Breast epithelium (tissue), 4 donors: Measurements from ENCODE around the gene ADGRG1. TPM values are rescaled to one million over a fixed set of nuclear protein-coding genes. Genes with fewer than 3 reads are reported as not detected.

ENCODE experiments used
- DNase-seq, 2 donors: peaks; one replicate each; pipeline ENCODE4 v3.0.0-alpha.2; 2019; ENCODE audit warnings: low spot score in 2 of 2
- H3K27ac ChIP-seq, 2 donors: fragments of 200-600 bp; sonication (generic) in 1 of 2; one replicate each; pipeline ENCODE4 v1.5.1; 2016 to 2019; ENCODE audit warnings: mild to moderate bottlenecking in 1 of 2
- H3K27me3 ChIP-seq, 2 donors: fragments of 200-600 bp; sonication (generic) in 1 of 2; one replicate each; pipeline versions ENCODE4 v1.5.1 to v1.6.0; 2017 to 2019; ENCODE audit warnings: control low read depth in 1 of 2, mild to moderate bottlenecking in 1 of 2
- H3K36me3 ChIP-seq: fragments of 200-600 bp; one replicate; pipeline ENCODE4 v1.5.1; 2019
- H3K4me1 ChIP-seq, 2 donors: fragments of 200-600 bp; sonication (generic); one replicate each; pipeline ENCODE4 v1.5.1; 2016 to 2019; ENCODE audit warnings: control low read depth in 1 of 2
- H3K4me3 ChIP-seq, 3 donors: fragments of 200-600 bp; sonication (generic); 1 replicate in 2 of 3; 2 replicates in 1 of 3; pipeline ENCODE4 v1.5.1; 2016 to 2019; ENCODE audit warnings: mild to moderate bottlenecking in 3 of 3, moderate library complexity in 2 of 3
- H3K9me3 ChIP-seq, 2 donors: fragments of 200-600 bp; sonication (generic) in 1 of 2; one replicate each; pipeline ENCODE4 v1.5.1; 2016 to 2019; ENCODE audit warnings: control low read depth in 1 of 2
- POLR2A ChIP-seq: fragments of 450-650 bp; IDR thresholded peaks from one replicate; pipeline ENCODE4 v1.6.1; 2016; ENCODE audit warnings: antibody characterized with exemption, mild to moderate bottlenecking, moderate library complexity
- POLR2AphosphoS5 ChIP-seq, 3 donors: sonication (generic); formaldehyde crosslinking; IDR thresholded peaks; one replicate each; pipeline ENCODE4 v1.6.1; 2017; ENCODE audit warnings: antibody characterized with exemption in 3 of 3
- intact Hi-C: fragments of 100-400 bp; cut with DNase I; formaldehyde crosslinking; loops from one replicate; pipeline ENCODE4 v1.15.1; 2023; ENCODE audit warnings: low total_unique reads
- total RNA-seq, 3 donors: library from RNA; depleted of rRNA; stranded (reverse); fragments of >200 nt; gene quantifications; one replicate each; pipeline ENCODE4 v1.1.0, GENCODE V29; 2016
- TF ChIP-seq, protein P1 (sequence below), 3 donors: fragments of 450-650 bp; IDR thresholded peaks; one replicate each; pipeline ENCODE4 v1.5.1; 2016 to 2017; ENCODE audit warnings: antibody characterized with exemption in 3 of 3, mild to moderate bottlenecking in 3 of 3, moderate library complexity in 3 of 3

The ADGRG1 gene
- total RNA-seq, 3 donors from 2014 or later: 9.4 to 54.1 (median 34.0) TPM

DNA sequence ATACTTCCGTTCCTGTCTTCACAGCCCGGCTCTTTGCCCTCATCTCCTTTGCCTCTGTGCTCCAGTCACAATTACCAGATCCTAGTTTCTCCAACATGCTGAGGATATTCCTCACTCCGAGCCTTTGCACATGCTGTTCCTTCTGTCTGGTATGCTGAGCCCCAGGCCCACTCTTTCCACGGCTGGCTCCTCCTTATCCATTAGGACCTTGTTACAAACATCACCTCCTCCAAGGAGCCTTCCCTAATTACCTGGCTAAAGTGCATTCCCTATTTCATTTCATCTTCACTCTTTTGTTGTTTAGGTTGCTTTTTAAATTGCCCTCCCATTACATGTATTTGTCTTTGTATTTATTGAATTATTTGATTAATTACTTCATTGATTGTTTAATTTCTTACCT lies 14.9 kb upstream of the ADGRG1 start:
- Histone ChIP-seq H3K4me3 (no peak overlapping the region), H3K27ac (no peak overlapping the region), H3K27me3 (no peaks in the 10 kb centered on the region), H3K9me3 (no peaks in the 10 kb centered on the region), H3K36me3 (no peaks in the 10 kb centered on the region), H3K4me1 (peaks cover 0 to under 1% of the 10 kb centered on the region in 2 donors)
- DNase-seq: no peak
- intact Hi-C loops: no loop called here
- TF ChIP-seq POLR2A (no peak), POLR2AphosphoS5 (IDR thresholded peaks at IDR 0.05) (no peak)
- TF ChIP-seq, protein P1, sequence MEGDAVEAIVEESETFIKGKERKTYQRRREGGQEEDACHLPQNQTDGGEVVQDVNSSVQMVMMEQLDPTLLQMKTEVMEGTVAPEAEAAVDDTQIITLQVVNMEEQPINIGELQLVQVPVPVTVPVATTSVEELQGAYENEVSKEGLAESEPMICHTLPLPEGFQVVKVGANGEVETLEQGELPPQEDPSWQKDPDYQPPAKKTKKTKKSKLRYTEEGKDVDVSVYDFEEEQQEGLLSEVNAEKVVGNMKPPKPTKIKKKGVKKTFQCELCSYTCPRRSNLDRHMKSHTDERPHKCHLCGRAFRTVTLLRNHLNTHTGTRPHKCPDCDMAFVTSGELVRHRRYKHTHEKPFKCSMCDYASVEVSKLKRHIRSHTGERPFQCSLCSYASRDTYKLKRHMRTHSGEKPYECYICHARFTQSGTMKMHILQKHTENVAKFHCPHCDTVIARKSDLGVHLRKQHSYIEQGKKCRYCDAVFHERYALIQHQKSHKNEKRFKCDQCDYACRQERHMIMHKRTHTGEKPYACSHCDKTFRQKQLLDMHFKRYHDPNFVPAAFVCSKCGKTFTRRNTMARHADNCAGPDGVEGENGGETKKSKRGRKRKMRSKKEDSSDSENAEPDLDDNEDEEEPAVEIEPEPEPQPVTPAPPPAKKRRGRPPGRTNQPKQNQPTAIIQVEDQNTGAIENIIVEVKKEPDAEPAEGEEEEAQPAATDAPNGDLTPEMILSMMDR (IDR thresholded peaks at IDR 0.05): no peak

DNA sequence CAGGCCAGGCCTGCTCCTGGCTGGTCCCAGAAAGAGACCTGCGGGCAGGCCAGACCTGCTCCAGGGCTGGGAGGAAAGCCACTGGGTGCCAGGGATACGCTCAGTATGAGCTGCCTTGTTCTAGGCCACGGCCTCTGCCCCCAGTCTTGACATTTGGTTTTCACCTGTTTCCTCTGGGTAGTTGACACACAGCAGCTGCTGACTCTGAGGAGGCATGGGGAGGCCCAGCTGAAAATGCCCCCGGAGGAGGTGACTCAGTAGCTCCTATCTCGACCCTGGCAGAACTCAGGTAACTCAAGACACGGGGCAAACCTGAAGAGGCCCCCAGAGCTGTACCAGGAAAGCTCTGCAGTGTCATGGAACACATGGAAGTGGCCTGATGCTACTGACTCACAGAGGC lies 13.9 kb upstream of the ADGRG1 start:
- no peaks in the 10 kb centered on the region for H3K27me3 ChIP-seq
- TF ChIP-seq, protein P1 (IDR thresholded peaks at IDR 0.05): no peak
- no peak for TF ChIP-seq POLR2AphosphoS5 (IDR thresholded peaks at IDR 0.05)
- TF ChIP-seq POLR2A: no peak
- intact Hi-C loops: no loop called here

DNA sequence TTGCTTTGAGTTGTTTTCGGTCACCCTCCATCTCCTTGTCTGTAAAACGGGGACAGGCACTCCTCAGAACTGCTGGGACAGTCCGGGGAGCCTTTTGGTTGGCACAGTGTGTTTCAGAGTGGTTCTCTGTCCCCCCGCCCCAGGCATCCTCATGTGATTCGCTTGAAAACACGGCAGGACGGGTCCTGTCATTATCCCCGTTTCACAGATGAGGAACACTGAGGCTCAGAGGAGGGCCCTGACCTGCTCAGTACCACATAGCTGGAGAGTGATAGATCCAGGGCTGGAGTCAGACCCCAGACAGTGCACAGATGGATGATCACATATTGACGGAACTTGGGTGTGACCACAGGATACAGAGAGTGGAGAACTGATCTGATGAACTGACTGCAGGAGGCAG lies 13.5 kb upstream of the ADGRG1 start:
- intact Hi-C loops: no loop called here

More for the DNA sequence above, 13.9 kb upstream of the ADGRG1 start:
- no peaks in the 10 kb centered on the region for H3K36me3 ChIP-seq
- no peak overlapping the region for H3K27ac ChIP-seq
- H3K9me3 ChIP-seq: no peaks in the 10 kb centered on the region
- peak in 1 of 2 donors; percentile 15 for DNase-seq
- H3K4me3 ChIP-seq: no peak overlapping the region
- H3K4me1 ChIP-seq: peaks cover 0 to 10% of the 10 kb centered on the region in 2 donors

DNA sequence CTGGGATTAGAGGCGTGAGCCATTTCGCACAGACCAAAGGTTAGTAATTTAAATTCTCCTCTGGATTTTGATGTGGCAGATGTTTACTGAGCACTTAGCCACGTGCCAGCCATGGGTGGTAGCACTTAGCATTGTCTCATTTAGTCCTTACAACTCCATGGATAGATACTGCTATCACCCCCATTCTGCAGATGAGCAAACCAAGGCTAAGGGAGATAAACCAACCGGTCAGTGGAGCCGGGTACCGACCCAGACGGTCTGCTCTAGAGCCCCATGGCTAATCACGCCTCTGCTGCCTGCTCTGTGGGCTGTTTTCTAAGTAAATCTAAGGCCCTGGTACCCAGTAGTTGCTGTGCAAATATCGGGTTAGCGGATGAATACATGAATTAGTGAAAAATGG lies 12.6 kb upstream of the ADGRG1 start:
- Histone ChIP-seq H3K27me3 (no peaks in the 10 kb centered on the region), H3K9me3 (no peaks in the 10 kb centered on the region), H3K27ac (no peak overlapping the region), H3K4me1 (peaks cover 0 to 10% of the 10 kb centered on the region in 2 donors), H3K4me3 (no peak overlapping the region), H3K36me3 (no peaks in the 10 kb centered on the region)
- intact Hi-C loops: no loop called here
- no peak for TF ChIP-seq POLR2A
- no peak for DNase-seq

More for the DNA sequence above, 13.5 kb upstream of the ADGRG1 start:
- Histone ChIP-seq H3K27me3 (no peaks in the 10 kb centered on the region), H3K9me3 (no peaks in the 10 kb centered on the region), H3K36me3 (no peaks in the 10 kb centered on the region), H3K4me1 (peaks cover 0 to 10% of the 10 kb centered on the region in 2 donors), H3K27ac (no peak overlapping the region), H3K4me3 (no peak overlapping the region)
- no peak for DNase-seq
- TF ChIP-seq, protein P1 (IDR thresholded peaks at IDR 0.05): no peak

DNA sequence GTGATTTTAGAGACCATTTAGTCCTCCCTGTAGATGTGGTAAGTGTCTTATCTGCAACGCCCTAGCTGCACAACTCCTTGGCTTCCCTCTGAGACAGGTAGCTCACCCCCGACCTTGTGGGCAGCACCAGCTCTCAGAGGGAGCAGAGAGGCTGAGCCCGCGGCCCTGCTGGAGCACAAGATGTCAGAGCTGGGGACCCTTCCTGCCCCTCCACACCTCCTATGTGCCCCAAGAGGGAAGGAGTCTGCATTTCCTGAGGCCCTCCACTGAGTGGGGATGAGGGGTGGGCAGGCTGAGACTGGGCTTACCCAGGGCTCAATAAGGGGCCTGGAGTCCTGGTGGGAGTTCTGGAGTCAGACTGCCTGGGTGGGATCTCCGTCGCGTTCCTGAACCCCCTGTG lies 12.2 kb upstream of the ADGRG1 start:
- Histone ChIP-seq H3K9me3 (no peaks in the 10 kb centered on the region), H3K27ac (peak overlapping the region in 1 of 2 donors; percentile 25), H3K4me3 (no peak overlapping the region), H3K27me3 (no peaks in the 10 kb centered on the region), H3K36me3 (no peaks in the 10 kb centered on the region), H3K4me1 (peaks cover 0 to 10% of the 10 kb centered on the region in 2 donors)
- intact Hi-C loops: no loop called here
- TF ChIP-seq, protein P1 (IDR thresholded peaks at IDR 0.05): no peak
- no peak for TF ChIP-seq POLR2AphosphoS5 (IDR thresholded peaks at IDR 0.05)
- no peak for TF ChIP-seq POLR2A
- DNase-seq: peak in 1 of 2 donors; percentile 10

DNA sequence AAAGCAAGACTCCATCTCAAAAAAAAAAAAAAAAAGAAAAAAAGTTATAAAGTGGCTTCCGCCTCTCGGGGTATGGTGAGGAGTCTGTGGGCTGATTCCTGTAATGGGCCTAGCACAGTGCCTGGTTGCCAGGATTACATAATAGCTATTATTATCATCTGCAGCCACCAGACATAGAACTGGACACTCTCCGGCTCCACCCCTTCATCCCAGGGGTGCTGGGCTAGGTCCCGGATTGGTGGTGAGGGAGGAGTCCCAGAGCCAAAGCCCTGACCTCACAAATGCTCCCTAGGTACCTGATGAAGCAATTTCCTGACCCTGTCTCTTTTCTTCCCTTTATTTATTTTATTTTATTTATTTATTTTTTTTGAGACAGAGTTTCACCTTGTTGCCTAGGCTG lies 11.6 kb upstream of the ADGRG1 start:
- intact Hi-C loops: no loop called here
- TF ChIP-seq POLR2AphosphoS5 (IDR thresholded peaks at IDR 0.05) (no peak), POLR2A (no peak)
- TF ChIP-seq, protein P1 (IDR thresholded peaks at IDR 0.05): no peak
- H3K4me3 ChIP-seq: no peak overlapping the region
- H3K9me3 ChIP-seq: no peaks in the 10 kb centered on the region
- DNase-seq: peak in 1 of 2 donors; percentile 14
- no peaks in the 10 kb centered on the region for H3K27me3 ChIP-seq
- H3K27ac ChIP-seq: peak overlapping the region in 1 of 2 donors; percentile 92
- H3K4me1 ChIP-seq: peaks cover 0 to 14% of the 10 kb centered on the region in 2 donors
- no peaks in the 10 kb centered on the region for H3K36me3 ChIP-seq
